ENCODE results near the gene ADGB.

Gene ADGB

GRCh38 chr6:146578054-146578453 lies 20.7 kb upstream of the ADGB start:
- TF ChIP-seq CTCF (conservative IDR thresholded peaks at IDR 0.05): no peak
- H3K27ac ChIP-seq: no peak overlapping the region

- H3K27ac ChIP-seq: no peak overlapping the region
- no peak for TF ChIP-seq CTCF (conservative IDR thresholded peaks at IDR 0.05)
Measured at GRCh38 chr6:146581968-146582367, 16.8 kb upstream of the ADGB start.

GRCh38 chr6:146582857-146583256 lies 15.9 kb upstream of the ADGB start:
- no peak for TF ChIP-seq CTCF (conservative IDR thresholded peaks at IDR 0.05)
- no peak overlapping the region for H3K27ac ChIP-seq

- no peak overlapping the region for H3K27ac ChIP-seq
- no peak for TF ChIP-seq CTCF (conservative IDR thresholded peaks at IDR 0.05)
Measured at GRCh38 chr6:146583966-146584365, 14.8 kb upstream of the ADGB start.

- no peak for TF ChIP-seq CTCF (conservative IDR thresholded peaks at IDR 0.05)
- H3K27ac ChIP-seq: no peak overlapping the region
Measured at GRCh38 chr6:146587459-146587858, 11.3 kb upstream of the ADGB start.

- TF ChIP-seq CTCF (conservative IDR thresholded peaks at IDR 0.05): no peak
- no peak overlapping the region for H3K27ac ChIP-seq
Measured at GRCh38 chr6:146590492-146590891, 8.3 kb upstream of the ADGB start.

GRCh38 chr6:146592451-146592850 lies 6.3 kb upstream of the ADGB start:
- H3K27ac ChIP-seq: no peak overlapping the region
- no peak for TF ChIP-seq CTCF (conservative IDR thresholded peaks at IDR 0.05)

- no peak for TF ChIP-seq CTCF (conservative IDR thresholded peaks at IDR 0.05)
- no peak overlapping the region for H3K27ac ChIP-seq
Measured at GRCh38 chr6:146593986-146594385, 4.8 kb upstream of the ADGB start.

All from VCaP (cell line).